Fibroblast of mammary gland (primary cell): Measurements from ENCODE around the gene CCSER1.

Experiments used
- DNase-seq: peaks from one replicate; pipeline ENCODE4 v3.0.0-alpha.2; 2010; ENCODE audit warnings: low read depth
- H3K4me3 ChIP-seq: 2 replicates; pipeline ENCODE4 v1.5.1; 2011; ENCODE audit warnings: low read depth, mild to moderate bottlenecking, low read length, moderate library complexity; ENCODE audit not compliant: control insufficient read depth
- CTCF ChIP-seq: conservative IDR thresholded peaks from 2 replicates; pipeline ENCODE4 v1.5.1; 2011; ENCODE audit warnings: low read depth, low read length, inconsistent platforms; ENCODE audit not compliant: control insufficient read depth, insufficient read depth

CCSER1 gene

GRCh38 chr4:91058345-91058744, 931.2 kb downstream of the CCSER1 start:
- TF ChIP-seq CTCF = no peak
- DNase-seq = peak; percentile 8

GRCh38 chr4:91064157-91064853, 937.1 kb downstream of the CCSER1 start:
- DNase-seq = no peak
- H3K4me3 ChIP-seq = no peak overlapping the region
- TF ChIP-seq CTCF = no peak

More at GRCh38 chr4:91058345-91058744, 931.2 kb downstream of the CCSER1 start:
- H3K4me3 ChIP-seq = no peak overlapping the region

DNA sequence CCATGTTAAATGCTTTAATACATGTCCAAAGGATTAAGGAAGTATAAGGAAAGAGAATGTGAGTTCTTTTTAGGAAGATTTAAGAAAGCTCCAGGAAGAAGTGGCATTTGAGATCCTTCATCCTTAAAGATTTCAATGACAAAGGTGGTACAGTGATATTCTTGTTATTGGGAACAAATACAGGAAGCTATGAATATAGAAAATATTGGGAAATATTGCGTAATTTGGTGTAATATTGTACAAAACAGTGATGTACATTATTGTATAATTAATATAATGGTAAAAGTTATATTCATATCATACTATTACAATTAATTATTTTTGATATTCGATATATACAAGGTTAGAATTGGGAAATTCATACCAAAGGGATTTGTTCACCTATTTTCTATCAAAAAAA, 937.9 kb downstream of the CCSER1 start:
- TF ChIP-seq CTCF = no peak
- H3K4me3 ChIP-seq = no peak overlapping the region
- no peak for DNase-seq

- no peak for DNase-seq
- no peak overlapping the region for H3K4me3 ChIP-seq
- no peak for TF ChIP-seq CTCF
These were observed 943.5 kb downstream of the CCSER1 start for GRCh38 chr4:91070736-91071135.

- TF ChIP-seq CTCF = no peak
- no peak overlapping the region for H3K4me3 ChIP-seq
- DNase-seq = no peak
These were observed 949.0 kb downstream of the CCSER1 start for GRCh38 chr4:91076147-91076546.

GRCh38 chr4:91085961-91086360, 958.8 kb downstream of the CCSER1 start:
- no peak overlapping the region for H3K4me3 ChIP-seq
- no peak for TF ChIP-seq CTCF
- DNase-seq = no peak
